Stimulated activated CD8-positive, alpha-beta memory T cell treated with anti-CD3 and anti-CD28 coated beads, Interleukin-7, amount 100 ng/mL, for 48 hours (primary cell): Measurements from ENCODE around the gene TYRP1.

Source experiments
- DNase-seq, 2 donors: peaks; one replicate each; pipeline ENCODE4 v3.0.0-alpha.2; 2020; ENCODE audit warnings: low read depth in 1 of 2; ENCODE audit errors: extremely low read depth in 1 of 2

Gene TYRP1

GRCh38 chr9:12730198-12730597, 37.0 kb downstream of the TYRP1 start:
- DNase-seq = no peak

GRCh38 chr9:12730927-12731326, 37.7 kb downstream of the TYRP1 start:
- no peak for DNase-seq

GRCh38 chr9:12732971-12733370, 39.8 kb downstream of the TYRP1 start:
- DNase-seq = no peak

- no peak for DNase-seq
Observed at GRCh38 chr9:12735665-12736064, 42.5 kb downstream of the TYRP1 start.

GRCh38 chr9:12737871-12738270, 44.7 kb downstream of the TYRP1 start:
- DNase-seq = no peak

GRCh38 chr9:12739014-12739652, 45.9 kb downstream of the TYRP1 start:
- DNase-seq = no peak

- DNase-seq = no peak
Observed at GRCh38 chr9:12740845-12741244, 47.7 kb downstream of the TYRP1 start.

- no peak for DNase-seq
Observed at GRCh38 chr9:12748016-12748415, 54.8 kb downstream of the TYRP1 start.

- DNase-seq = no peak
Observed at GRCh38 chr9:12748954-12749353, 55.8 kb downstream of the TYRP1 start.

- no peak for DNase-seq
Observed at GRCh38 chr9:12753931-12754330, 60.7 kb downstream of the TYRP1 start.

- DNase-seq = no peak
Observed at GRCh38 chr9:12759761-12760160, 66.6 kb downstream of the TYRP1 start.
